PC-3 (cell line): ENCODE results near the gene CTNNA2.

Source experiments
- EZH2 ChIP-seq: fragments of 300-600 bp; sonication (generic); IDR thresholded peaks from one replicate; pipeline ENCODE4 v1.6.1; 2017; ENCODE audit warnings: antibody characterized with exemption, mild to moderate bottlenecking, low read length; ENCODE audit not compliant: unreplicated experiment
- EZH2phosphoT487 ChIP-seq: fragments of 300-600 bp; sonication (generic); IDR thresholded peaks from 2 replicates; pipeline ENCODE4 v1.6.1; 2018; ENCODE audit warnings: mild to moderate bottlenecking, antibody characterized with exemption, low read length, borderline replicate concordance
- TF ChIP-seq, protein P1 (sequence below): fragments of 300-600 bp; sonication (generic); conservative IDR thresholded peaks from 2 replicates; pipeline ENCODE4 v1.5.1; 2017; ENCODE audit warnings: antibody characterized with exemption, low read depth, mild to moderate bottlenecking, low read length

GRCh38 chr2:79593237-79593867, 80.5 kb downstream of the CTNNA2 start:
- TF ChIP-seq, protein P1, sequence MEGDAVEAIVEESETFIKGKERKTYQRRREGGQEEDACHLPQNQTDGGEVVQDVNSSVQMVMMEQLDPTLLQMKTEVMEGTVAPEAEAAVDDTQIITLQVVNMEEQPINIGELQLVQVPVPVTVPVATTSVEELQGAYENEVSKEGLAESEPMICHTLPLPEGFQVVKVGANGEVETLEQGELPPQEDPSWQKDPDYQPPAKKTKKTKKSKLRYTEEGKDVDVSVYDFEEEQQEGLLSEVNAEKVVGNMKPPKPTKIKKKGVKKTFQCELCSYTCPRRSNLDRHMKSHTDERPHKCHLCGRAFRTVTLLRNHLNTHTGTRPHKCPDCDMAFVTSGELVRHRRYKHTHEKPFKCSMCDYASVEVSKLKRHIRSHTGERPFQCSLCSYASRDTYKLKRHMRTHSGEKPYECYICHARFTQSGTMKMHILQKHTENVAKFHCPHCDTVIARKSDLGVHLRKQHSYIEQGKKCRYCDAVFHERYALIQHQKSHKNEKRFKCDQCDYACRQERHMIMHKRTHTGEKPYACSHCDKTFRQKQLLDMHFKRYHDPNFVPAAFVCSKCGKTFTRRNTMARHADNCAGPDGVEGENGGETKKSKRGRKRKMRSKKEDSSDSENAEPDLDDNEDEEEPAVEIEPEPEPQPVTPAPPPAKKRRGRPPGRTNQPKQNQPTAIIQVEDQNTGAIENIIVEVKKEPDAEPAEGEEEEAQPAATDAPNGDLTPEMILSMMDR, result no peak
- TF ChIP-seq EZH2 (no peak), EZH2phosphoT487 (no peak)
